ENCODE results near the gene CRYBB1.

DNA sequence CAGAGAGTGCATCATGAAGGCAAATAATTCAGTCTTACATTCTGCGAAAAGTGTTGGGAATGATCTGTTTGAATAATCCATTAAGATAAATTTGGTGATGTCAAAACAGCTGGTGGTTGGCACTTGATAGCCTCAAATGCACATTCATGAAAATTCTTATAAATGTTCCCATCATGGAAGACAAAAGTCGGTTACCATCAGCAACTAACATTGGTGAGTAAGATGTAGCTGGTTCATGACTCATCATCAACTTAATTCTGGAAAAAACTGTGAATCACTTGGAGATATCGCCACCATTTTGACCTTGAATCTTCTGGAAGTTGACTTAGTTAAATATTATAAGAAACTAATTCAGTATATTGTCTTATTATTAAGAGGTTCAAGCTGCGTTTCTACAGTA, 11.2 kb downstream of the CRYBB1 start:
- TF ChIP-seq, protein P1, sequence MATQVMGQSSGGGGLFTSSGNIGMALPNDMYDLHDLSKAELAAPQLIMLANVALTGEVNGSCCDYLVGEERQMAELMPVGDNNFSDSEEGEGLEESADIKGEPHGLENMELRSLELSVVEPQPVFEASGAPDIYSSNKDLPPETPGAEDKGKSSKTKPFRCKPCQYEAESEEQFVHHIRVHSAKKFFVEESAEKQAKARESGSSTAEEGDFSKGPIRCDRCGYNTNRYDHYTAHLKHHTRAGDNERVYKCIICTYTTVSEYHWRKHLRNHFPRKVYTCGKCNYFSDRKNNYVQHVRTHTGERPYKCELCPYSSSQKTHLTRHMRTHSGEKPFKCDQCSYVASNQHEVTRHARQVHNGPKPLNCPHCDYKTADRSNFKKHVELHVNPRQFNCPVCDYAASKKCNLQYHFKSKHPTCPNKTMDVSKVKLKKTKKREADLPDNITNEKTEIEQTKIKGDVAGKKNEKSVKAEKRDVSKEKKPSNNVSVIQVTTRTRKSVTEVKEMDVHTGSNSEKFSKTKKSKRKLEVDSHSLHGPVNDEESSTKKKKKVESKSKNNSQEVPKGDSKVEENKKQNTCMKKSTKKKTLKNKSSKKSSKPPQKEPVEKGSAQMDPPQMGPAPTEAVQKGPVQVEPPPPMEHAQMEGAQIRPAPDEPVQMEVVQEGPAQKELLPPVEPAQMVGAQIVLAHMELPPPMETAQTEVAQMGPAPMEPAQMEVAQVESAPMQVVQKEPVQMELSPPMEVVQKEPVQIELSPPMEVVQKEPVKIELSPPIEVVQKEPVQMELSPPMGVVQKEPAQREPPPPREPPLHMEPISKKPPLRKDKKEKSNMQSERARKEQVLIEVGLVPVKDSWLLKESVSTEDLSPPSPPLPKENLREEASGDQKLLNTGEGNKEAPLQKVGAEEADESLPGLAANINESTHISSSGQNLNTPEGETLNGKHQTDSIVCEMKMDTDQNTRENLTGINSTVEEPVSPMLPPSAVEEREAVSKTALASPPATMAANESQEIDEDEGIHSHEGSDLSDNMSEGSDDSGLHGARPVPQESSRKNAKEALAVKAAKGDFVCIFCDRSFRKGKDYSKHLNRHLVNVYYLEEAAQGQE (IDR thresholded peaks at IDR 0.05; ENCODE audit: insufficient read depth in 1 of 2, low read depth in 2 of 2, low read length in 1 of 2): no peak
- TF ChIP-seq, protein P2, sequence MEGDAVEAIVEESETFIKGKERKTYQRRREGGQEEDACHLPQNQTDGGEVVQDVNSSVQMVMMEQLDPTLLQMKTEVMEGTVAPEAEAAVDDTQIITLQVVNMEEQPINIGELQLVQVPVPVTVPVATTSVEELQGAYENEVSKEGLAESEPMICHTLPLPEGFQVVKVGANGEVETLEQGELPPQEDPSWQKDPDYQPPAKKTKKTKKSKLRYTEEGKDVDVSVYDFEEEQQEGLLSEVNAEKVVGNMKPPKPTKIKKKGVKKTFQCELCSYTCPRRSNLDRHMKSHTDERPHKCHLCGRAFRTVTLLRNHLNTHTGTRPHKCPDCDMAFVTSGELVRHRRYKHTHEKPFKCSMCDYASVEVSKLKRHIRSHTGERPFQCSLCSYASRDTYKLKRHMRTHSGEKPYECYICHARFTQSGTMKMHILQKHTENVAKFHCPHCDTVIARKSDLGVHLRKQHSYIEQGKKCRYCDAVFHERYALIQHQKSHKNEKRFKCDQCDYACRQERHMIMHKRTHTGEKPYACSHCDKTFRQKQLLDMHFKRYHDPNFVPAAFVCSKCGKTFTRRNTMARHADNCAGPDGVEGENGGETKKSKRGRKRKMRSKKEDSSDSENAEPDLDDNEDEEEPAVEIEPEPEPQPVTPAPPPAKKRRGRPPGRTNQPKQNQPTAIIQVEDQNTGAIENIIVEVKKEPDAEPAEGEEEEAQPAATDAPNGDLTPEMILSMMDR (IDR thresholded peaks at IDR 0.05): no peak

Data from Panc1 (cell line).